T-helper 1 cell treated with Interleukin-12 subunit alpha and Interleukin-12 subunit beta and Interleukin-4 antibody, amounts not matched to agents 30 ng/mL and 1 ng/mL, for 36 hours (primary cell): ENCODE measurements around the gene NDFIP1. TPM values are rescaled to one million over a fixed set of nuclear protein-coding genes. Genes with fewer than 3 reads are reported as not detected.
"Not testable (repeated sequence)": the region's sequence is repeated elsewhere in the genome, so short reads cannot be mapped to it uniquely, and the experiment has no call there.

Experiments
- intact Hi-C: fragments of 100-400 bp; cut with micrococcal nuclease; formaldehyde crosslinking; loops from one replicate; pipeline ENCODE4 v1.15.1; 2024
- total RNA-seq: library from RNA; stranded (reverse); gene quantifications from 2 replicates; pipeline ENCODE4 v1.2.3, GENCODE V29; 2022

The NDFIP1 gene, protein sequence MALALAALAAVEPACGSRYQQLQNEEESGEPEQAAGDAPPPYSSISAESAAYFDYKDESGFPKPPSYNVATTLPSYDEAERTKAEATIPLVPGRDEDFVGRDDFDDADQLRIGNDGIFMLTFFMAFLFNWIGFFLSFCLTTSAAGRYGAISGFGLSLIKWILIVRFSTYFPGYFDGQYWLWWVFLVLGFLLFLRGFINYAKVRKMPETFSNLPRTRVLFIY
- total RNA-seq = 54.9 and 57.3 TPM in 2 replicates

DNA sequence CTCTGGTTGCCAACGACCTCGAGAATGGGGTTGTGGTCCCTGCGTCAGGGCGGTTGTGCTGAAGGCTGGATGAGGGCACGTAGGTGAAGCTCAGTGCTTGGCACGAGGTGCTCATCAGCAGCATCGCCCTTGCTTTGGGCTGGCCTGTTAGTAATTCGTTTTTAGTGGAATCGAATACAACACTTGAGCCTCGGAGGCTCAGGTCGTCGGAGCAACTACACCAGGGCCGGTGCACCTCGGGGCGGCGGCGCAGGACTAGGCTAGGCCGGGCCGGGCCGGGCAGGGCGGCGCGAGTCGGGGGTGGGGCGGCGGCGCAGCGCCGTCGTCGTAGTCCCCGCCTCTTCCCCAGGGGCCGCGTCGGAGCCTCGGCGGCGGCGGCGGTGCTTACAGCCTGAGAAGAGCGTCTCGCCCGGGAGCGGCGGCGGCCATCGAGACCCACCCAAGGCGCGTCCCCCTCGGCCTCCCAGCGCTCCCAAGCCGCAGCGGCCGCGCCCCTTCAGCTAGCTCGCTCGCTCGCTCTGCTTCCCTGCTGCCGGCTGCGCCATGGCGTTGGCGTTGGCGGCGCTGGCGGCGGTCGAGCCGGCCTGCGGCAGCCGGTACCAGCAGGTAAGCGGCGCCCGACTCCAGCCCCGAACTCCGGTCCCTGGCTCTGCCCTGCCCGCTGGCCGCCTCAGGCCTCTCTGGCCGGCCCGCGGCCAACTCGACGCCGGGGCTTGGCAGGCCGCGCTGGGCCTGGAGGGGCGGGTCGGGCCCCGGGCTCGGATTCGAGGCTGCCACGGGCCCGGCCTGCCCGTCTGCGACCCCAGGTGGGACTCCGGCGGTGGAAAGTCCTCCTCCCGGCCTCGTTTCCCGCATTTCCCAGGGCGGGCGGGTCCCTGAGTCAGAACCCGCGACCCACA is at the start of gene NDFIP1:
TSS of gene NDFIP1 (plus strand) at position 348 of the 899 bp plus-strand sequence. CDS start at position 544, 196 bp downstream.
- intact Hi-C loops = loop anchor here (1.0 to 10.0 kb wide), 14 partner anchors 13 to 1296 kb away; partner anchors contain the start of genes DELE1, FCHSD1, HDAC3 and NR3C1

DNA sequence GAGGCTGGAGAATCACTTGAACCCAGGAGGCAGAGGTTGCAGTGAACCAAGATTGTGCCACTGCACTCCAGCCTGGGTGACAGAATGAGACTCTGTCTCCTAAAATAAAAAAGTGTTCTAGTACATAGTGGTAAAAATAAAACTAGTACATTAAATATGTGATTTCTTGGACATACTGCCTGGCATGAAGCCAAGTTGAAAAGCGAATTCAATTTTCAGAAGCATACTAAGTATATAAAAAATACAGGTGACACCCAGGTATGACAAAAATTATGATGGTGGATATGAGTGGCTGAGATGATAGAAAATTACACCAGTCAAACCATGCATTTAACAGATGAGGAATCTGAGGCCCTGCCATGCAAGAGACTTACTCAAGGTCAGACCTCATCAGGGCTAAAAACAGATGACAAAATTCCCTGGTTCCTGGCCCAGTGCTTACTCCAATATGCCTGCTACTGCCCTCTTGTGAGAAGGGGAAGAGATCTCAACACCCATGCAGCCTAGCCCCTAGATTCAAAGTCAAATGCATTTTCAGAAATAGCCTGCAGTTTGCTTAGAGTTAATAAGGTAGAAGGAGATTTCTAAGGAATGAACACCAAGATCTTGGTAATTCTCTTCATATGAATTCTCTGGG is 49.2 kb upstream of the NDFIP1 start:
- intact Hi-C loops = no loop called here

DNA sequence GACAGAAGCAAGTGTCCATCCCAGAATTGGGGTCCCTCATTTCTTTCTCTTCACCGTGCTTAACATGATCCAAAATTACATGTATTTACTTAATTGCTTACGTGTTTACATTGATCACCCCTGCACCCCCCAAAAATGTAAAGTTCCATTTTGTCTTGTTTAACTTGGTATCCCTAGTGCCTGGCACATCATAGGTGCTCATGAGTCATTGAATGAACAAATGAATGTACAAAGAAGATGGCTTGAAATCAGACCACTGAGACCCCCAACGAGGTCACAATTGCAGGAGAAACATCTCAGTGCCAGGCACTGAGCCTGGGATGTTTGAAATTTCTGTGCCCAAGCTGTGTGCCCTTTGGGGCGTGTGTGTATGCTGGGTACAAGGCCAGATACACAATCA is 45.2 kb upstream of the NDFIP1 start:
- intact Hi-C loops = no loop called here

- intact Hi-C loops = no loop called here
Measured at GRCh38 chr5:142063878-142064331, 44.7 kb upstream of the NDFIP1 start.

- intact Hi-C loops = no loop called here
Measured at GRCh38 chr5:142065273-142065672, 43.3 kb upstream of the NDFIP1 start.

DNA sequence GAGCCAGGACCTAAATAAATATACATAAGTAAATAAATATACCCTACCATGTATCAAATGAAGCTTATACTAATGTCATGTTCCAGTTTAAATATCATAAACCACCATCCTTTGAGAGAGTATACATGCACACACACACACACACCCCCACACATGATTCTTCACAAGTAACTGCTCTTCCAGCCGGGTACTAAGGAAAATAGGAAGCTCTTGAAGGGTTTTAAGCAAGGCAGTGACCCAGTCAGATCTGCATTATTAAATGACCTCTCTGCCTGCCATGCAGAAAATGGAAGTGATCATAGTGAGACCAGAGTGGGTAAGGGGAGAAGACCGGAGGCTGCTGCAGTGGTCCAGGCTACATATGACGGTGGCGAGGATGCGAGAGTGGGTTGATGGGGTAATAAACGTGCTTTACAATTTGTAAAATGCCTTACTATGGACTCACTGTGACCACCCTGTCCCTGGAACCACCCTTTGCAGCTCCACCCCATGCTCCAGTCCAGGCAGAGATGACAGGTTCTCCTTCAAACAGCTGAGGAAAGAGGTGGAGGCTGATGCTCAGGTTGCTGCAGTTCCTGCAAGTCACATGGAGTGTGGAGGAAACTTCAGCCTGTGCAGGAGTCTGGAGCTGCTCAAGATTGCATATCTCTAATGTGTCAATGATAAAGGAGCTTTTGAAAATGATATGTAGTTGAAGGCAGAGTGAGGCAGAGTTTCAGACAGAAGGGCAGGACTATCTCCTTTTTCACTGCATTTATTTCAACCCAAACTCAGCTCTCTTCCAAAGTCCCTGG is 38.8 kb upstream of the NDFIP1 start:
- intact Hi-C loops = no loop called here

DNA sequence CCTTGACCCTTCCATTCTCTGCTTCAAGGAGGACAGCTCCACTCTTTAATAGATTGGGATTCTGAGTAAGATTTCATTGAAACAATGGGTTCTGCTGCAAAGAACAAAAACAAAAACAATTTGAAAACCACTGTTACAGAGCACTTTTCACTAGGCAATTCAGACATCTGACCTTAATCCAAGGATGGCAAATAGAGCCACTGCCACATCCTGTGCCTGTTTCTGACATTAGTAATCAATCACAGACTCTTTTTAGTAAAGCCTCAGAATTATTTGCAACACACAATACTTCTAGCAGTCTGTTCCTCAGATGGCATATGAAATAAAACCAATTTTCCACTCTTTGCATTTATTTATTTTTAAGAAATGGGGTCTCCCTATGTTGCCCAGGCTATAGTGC is 37.8 kb upstream of the NDFIP1 start:
- intact Hi-C loops = no loop called here

DNA sequence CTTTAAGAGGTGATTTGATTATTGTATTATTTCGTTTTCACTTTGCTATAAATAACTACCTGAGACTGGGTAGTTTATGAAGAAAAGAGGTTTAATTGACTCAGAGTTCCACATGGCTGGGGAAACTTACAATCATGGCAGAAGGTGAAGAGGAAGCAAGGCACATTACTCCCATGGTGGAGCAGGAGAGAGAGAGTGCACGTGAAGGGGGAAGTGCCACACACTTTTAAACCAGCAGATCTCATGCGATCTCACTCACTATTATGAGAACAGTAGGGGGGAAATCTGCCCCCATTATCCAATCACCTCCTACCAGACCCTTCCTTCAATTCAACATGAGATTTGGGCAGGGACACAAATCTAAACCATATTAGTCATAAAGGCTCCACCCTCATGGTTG is 36.1 kb upstream of the NDFIP1 start:
- intact Hi-C loops = no loop called here

DNA sequence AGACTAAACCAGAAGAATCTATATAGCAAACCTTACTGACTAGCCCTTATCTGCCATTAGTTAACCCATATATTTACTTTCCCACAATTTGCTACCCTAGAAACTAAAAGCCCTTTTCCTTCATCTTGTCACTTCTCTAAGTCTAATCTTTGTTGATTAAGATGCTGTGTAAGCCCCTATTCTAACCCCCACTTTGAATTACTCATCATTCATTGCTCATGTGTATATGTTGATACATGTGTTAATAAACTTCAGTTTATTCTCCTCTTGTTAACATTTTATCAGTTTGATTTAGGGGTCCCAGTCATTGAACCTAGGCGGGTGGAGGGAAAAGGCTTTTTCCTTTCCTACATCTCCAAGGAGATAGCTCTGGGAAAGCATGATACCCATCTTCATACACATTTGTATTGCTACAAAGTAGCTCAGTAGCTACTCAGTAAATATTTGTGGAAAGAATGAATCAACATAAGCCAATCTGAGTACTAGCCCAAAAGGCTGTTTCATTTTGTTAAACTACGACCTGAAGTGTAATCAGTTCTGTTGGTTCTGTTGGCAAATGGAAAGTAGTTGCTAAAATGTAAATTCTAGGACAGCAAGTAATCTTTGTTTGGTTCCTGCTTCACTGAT is 35.1 kb upstream of the NDFIP1 start:
- intact Hi-C loops = no loop called here

GRCh38 chr5:142074006-142074405 is 34.6 kb upstream of the NDFIP1 start:
- intact Hi-C loops = no loop called here

- intact Hi-C loops = no loop called here
Measured at GRCh38 chr5:142078221-142078620, 30.4 kb upstream of the NDFIP1 start.

DNA sequence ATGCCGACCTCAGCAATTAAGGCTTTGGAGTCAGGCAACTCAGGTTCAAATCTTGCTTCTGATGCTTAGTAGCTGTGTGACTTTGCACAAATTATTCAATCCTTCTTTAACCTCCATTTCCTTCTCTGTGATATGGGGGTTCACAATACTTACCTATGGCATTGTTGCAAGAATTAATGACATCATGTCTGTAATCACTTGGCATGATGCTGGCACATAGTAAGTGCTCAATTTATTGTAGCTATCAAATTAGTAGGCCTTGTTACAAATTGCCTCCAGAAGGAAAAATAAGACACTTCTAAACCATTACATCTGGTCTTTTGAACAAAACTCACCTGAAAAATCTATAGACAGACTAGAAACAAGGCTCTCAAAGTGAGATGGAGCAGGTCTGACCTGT is 29.9 kb upstream of the NDFIP1 start:
- intact Hi-C loops = no loop called here

DNA sequence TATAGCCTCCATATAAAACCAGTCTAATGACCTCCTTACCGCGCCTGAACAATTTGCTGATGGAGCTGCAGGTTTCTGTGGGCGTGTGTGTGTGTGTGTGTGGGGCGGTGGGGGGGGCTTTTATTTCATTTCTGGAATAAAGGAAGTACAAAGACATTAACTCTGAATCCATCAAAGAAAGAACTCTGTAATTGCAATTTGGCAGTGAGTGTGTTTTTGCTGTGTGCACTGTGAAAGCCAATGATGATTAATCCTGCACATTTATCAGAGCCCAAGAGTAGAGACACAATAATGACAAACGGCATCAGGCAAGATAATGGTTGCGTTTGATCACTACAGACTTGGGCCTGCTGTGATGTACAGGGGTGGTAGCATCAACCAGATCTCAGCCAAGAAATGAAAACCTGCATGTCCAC is 29.3 kb upstream of the NDFIP1 start:
- intact Hi-C loops = no loop called here

- intact Hi-C loops = no loop called here
Measured at GRCh38 chr5:142080248-142080647, 28.3 kb upstream of the NDFIP1 start.

DNA sequence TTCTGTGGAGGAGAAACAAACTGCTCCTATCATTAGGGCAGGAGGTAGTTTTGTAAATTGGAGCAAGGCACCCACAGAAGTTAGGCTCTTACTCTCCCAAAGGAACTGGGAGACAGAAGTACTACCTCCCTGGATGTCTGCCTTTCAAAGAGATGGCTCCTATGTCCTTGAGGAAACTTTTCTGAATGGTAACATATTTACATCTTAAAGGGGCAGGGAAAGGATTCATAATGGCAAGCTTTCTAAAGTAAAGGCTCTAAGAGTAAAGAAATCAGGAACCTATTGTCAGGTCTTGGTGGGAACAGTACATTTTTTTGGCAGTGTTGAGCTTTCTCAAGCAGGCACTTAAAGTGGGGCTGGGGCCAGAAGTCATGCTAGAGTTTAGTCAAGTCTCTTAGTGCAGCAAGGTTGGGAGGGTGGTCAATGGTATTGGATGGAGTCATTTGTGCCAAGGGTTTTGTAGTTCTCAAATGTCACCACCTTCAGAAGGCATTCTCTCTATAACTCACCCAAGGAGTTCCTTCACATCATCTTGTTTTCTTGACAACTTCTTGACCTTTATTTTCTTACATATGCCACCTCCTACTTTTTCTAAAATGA is 26.3 kb upstream of the NDFIP1 start:
- intact Hi-C loops = no loop called here

DNA sequence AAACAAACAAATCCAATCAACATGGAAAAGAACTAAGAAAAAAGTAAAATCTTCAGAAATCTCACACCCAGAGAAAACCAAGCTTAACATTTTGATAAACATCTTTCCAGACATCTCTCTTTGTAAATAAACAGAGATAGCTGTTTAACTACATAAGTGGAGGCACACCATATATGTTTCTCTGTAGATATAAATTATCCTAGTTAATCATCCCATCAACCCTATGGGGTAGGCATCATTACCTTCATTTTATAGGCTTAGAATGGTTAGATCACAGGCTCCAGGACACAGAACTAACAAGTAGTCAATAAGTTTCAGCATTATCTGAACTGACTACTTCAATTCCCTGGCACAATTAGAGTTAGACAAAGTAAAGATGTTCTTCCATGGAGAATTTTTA is 22.4 kb upstream of the NDFIP1 start:
- intact Hi-C loops = no loop called here

- intact Hi-C loops = no loop called here
Measured at GRCh38 chr5:142086679-142087078, 21.9 kb upstream of the NDFIP1 start.

DNA sequence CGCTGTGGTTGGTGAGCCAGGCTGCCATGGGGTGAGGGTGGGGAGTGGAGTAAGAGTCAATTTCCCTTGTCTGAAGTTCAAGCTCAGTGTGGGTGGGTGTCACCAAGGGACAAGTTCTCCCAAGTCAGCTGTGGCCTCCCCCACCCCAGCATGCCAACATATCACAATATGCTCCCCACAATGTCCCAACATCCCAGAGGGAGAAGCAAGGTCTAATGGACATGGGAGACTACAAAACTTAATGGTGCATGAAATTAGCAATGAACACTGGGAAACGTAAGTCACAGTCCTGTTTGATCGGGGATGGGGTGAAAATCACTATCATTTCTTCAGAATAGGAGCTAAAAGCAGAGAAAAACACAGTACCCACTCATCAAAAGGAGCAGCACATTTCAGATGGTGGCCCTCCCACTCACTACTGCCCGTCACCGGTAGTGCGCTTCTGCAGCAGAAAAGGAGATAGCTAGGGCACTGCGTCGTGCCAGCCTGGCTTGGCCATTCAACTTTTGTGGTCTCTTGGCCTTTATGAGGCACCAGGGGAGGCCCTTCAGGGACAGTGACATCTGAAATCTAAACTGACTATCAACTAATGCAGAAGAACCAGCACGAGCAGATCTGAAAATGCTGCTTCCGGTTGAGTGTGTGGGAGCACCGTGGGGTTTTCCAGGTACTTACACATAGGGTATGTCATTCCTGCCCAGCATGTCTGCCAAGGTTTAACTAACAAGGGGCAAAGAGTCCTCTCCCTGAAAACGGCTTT is 20.5 kb upstream of the NDFIP1 start:
- intact Hi-C loops = no loop called here

- intact Hi-C loops = not testable (repeated sequence)
Measured at GRCh38 chr5:142088855-142089479, 19.6 kb upstream of the NDFIP1 start.
